SK-N-SH treated with all-trans-retinoic acid at 6 μM for 48 hours (cell line): ENCODE measurements around the gene MYO9A.
"Not testable (repeated sequence)": the region's sequence is repeated elsewhere in the genome, so short reads cannot be mapped to it uniquely, and the experiment has no call there.

ENCODE experiments used
- ATAC-seq: fragments of 200-7000 bp; cut with Tn5 transposase; 3 replicates; pipeline ENCODE4 v1.9.1; 2020; ENCODE audit warnings: mild to moderate bottlenecking, moderate library complexity
- ARNTL ChIP-seq: fragments of 450-650 bp; formaldehyde crosslinking; IDR thresholded peaks from 2 replicates; pipeline ENCODE4 v1.5.0; 2020; ENCODE audit warnings: low read depth, mild to moderate bottlenecking, moderate library complexity, borderline replicate concordance
- BACH2 ChIP-seq: fragments of 250-450 bp; sonication (Bioruptor Pico); IDR thresholded peaks from 2 replicates; pipeline ENCODE4 v1.9.0; 2021; ENCODE audit warnings: mild to moderate bottlenecking, borderline replicate concordance
- CSDC2 ChIP-seq: fragments of 250-450 bp; sonication (Bioruptor Pico); IDR thresholded peaks from 2 replicates; pipeline ENCODE4 v1.5.0; 2020; ENCODE audit warnings: mild to moderate bottlenecking, moderate library complexity
- CSRNP3 ChIP-seq: fragments of 250-450 bp; sonication (Bioruptor Pico); IDR thresholded peaks from 2 replicates; pipeline ENCODE4 v1.5.1; 2021; ENCODE audit warnings: mild to moderate bottlenecking, moderate library complexity
- ESRRG ChIP-seq: fragments of 250-450 bp; sonication (Bioruptor Pico); IDR thresholded peaks from 2 replicates; pipeline ENCODE4 v1.6.1; 2021; ENCODE audit warnings: mild to moderate bottlenecking
- GLIS3 ChIP-seq: fragments of 250-450 bp; sonication (Bioruptor Pico); IDR thresholded peaks from 2 replicates; pipeline ENCODE4 v1.5.0; 2020; ENCODE audit warnings: mild to moderate bottlenecking, moderate library complexity
- ISL1 ChIP-seq: fragments of 250-450 bp; sonication (Bioruptor Pico); IDR thresholded peaks from 2 replicates; pipeline ENCODE4 v2.1.2; 2022; ENCODE audit warnings: mild to moderate bottlenecking, moderate library complexity
- PATZ1 ChIP-seq: fragments of 250-450 bp; sonication (Bioruptor Pico); IDR thresholded peaks from 2 replicates; pipeline ENCODE4 v1.8.0; 2020; ENCODE audit warnings: mild to moderate bottlenecking, moderate library complexity, borderline replicate concordance
- PPARA ChIP-seq: fragments of 250-450 bp; sonication (Bioruptor Pico); IDR thresholded peaks from 2 replicates; pipeline ENCODE4 v1.5.0; 2020; ENCODE audit warnings: mild to moderate bottlenecking, borderline replicate concordance
- RARB ChIP-seq: fragments of 250-450 bp; sonication (Bioruptor Pico); IDR thresholded peaks from 2 replicates; pipeline ENCODE4 v1.8.0; 2021; ENCODE audit warnings: mild to moderate bottlenecking, moderate library complexity
- SNAI2 ChIP-seq: fragments of 250-450 bp; sonication (Bioruptor Pico); IDR thresholded peaks from 2 replicates; pipeline ENCODE4 v1.5.0; 2020; ENCODE audit warnings: mild to moderate bottlenecking, moderate library complexity
- TCF4 ChIP-seq: fragments of 250-450 bp; sonication (Bioruptor Pico); IDR thresholded peaks from 2 replicates; pipeline ENCODE4 v1.8.0; 2021; ENCODE audit warnings: mild to moderate bottlenecking, moderate library complexity, borderline replicate concordance
- TOX ChIP-seq: fragments of 250-450 bp; sonication (Bioruptor Pico); IDR thresholded peaks from 2 replicates; pipeline ENCODE4 v1.8.0; 2021; ENCODE audit warnings: mild to moderate bottlenecking, moderate library complexity, borderline replicate concordance
- ZC3H10 ChIP-seq: fragments of 250-450 bp; sonication (Bioruptor Pico); IDR thresholded peaks from 2 replicates; pipeline ENCODE4 v1.5.1; 2021; ENCODE audit warnings: mild to moderate bottlenecking, moderate library complexity
- ZFP3 ChIP-seq: fragments of 250-450 bp; sonication (Bioruptor Pico); IDR thresholded peaks from 2 replicates; pipeline ENCODE4 v1.5.0; 2020; ENCODE audit warnings: mild to moderate bottlenecking, moderate library complexity
- ZFP30 ChIP-seq: fragments of 450-650 bp; formaldehyde crosslinking; IDR thresholded peaks from 2 replicates; pipeline ENCODE4 v1.5.0; 2022; ENCODE audit warnings: mild to moderate bottlenecking, moderate library complexity
- ZNF565 ChIP-seq: fragments of 450-650 bp; formaldehyde crosslinking; conservative IDR thresholded peaks from 2 replicates; pipeline ENCODE4 v1.5.0; 2020; ENCODE audit warnings: low read depth, mild to moderate bottlenecking, moderate library complexity
- ZNF70 ChIP-seq: fragments of 450-650 bp; formaldehyde crosslinking; IDR thresholded peaks from 2 replicates; pipeline ENCODE4 v1.5.0; 2020; ENCODE audit warnings: mild to moderate bottlenecking, moderate library complexity
- ZNF8 ChIP-seq: fragments of 450-650 bp; formaldehyde crosslinking; IDR thresholded peaks from 2 replicates; pipeline ENCODE4 v1.5.0; 2020; ENCODE audit warnings: mild to moderate bottlenecking, moderate library complexity
- TF ChIP-seq, protein P1 (sequence below): fragments of 250-450 bp; sonication (Bioruptor Pico); IDR thresholded peaks from 2 replicates; pipeline ENCODE4 v1.5.1; 2020; ENCODE audit warnings: low read depth, mild to moderate bottlenecking, moderate library complexity
- TF ChIP-seq, protein P2 (sequence below): fragments of 250-450 bp; sonication (Bioruptor Pico); IDR thresholded peaks from 2 replicates; pipeline ENCODE4 v1.5.0; 2020; ENCODE audit warnings: mild to moderate bottlenecking, moderate library complexity

MYO9A gene

GRCh38 chr15:72106068-72106467 lies 11.9 kb downstream of the MYO9A start:
- TF ChIP-seq ZC3H10 (CRISPR knock-in tag) (no peak), BACH2 (no peak), SNAI2 (CRISPR knock-in tag) (no peak), RARB (no peak), ZNF70 (CRISPR knock-in tag) (no peak), ZFP30 (CRISPR knock-in tag) (no peak), ZFP3 (CRISPR knock-in tag) (no peak), TCF4 (CRISPR knock-in tag) (no peak), PATZ1 (CRISPR knock-in tag) (no peak), ISL1 (CRISPR knock-in tag) (no peak), ARNTL (CRISPR knock-in tag) (no peak), PPARA (CRISPR knock-in tag) (no peak), ZNF565 (CRISPR knock-in tag) (no peak), CSDC2 (CRISPR knock-in tag) (no peak), ESRRG (CRISPR knock-in tag) (no peak), ZNF8 (CRISPR knock-in tag) (no peak), TOX (CRISPR knock-in tag) (no peak), GLIS3 (CRISPR knock-in tag) (no peak)
- TF ChIP-seq, protein P1, sequence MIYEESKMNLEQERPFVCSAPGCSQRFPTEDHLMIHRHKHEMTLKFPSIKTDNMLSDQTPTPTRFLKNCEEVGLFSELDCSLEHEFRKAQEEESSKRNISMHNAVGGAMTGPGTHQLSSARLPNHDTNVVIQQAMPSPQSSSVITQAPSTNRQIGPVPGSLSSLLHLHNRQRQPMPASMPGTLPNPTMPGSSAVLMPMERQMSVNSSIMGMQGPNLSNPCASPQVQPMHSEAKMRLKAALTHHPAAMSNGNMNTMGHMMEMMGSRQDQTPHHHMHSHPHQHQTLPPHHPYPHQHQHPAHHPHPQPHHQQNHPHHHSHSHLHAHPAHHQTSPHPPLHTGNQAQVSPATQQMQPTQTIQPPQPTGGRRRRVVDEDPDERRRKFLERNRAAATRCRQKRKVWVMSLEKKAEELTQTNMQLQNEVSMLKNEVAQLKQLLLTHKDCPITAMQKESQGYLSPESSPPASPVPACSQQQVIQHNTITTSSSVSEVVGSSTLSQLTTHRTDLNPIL (CRISPR knock-in tag) = no peak
- no peak for ATAC-seq

DNA sequence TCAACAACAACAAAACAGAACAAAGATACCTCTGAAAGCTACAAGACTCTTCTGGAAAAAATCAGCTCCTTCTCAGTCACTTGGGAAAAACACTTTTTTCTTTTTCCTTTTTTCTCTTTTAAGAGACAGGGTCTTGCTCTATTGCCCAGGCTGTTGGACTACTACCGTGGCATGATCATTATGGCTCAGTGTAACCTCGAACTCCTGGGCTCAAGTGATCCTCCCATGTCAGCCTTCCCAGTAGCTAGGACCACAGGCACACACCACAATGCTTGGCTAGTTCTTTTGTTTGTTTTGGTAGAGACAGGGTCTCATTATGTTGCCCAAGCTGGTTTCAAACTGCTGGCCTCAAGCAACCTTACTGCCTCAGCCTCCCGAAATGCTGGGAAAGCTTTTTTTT lies 12.8 kb downstream of the MYO9A start:
- ATAC-seq = no peak
- TF ChIP-seq, protein P1 (CRISPR knock-in tag) = no peak
- TF ChIP-seq TOX (CRISPR knock-in tag) = no peak
- no peak for TF ChIP-seq ZFP3 (CRISPR knock-in tag)
- TF ChIP-seq ZNF8 (CRISPR knock-in tag) = no peak
- TF ChIP-seq PATZ1 (CRISPR knock-in tag) = no peak
- no peak for TF ChIP-seq RARB
- TF ChIP-seq, protein P2, sequence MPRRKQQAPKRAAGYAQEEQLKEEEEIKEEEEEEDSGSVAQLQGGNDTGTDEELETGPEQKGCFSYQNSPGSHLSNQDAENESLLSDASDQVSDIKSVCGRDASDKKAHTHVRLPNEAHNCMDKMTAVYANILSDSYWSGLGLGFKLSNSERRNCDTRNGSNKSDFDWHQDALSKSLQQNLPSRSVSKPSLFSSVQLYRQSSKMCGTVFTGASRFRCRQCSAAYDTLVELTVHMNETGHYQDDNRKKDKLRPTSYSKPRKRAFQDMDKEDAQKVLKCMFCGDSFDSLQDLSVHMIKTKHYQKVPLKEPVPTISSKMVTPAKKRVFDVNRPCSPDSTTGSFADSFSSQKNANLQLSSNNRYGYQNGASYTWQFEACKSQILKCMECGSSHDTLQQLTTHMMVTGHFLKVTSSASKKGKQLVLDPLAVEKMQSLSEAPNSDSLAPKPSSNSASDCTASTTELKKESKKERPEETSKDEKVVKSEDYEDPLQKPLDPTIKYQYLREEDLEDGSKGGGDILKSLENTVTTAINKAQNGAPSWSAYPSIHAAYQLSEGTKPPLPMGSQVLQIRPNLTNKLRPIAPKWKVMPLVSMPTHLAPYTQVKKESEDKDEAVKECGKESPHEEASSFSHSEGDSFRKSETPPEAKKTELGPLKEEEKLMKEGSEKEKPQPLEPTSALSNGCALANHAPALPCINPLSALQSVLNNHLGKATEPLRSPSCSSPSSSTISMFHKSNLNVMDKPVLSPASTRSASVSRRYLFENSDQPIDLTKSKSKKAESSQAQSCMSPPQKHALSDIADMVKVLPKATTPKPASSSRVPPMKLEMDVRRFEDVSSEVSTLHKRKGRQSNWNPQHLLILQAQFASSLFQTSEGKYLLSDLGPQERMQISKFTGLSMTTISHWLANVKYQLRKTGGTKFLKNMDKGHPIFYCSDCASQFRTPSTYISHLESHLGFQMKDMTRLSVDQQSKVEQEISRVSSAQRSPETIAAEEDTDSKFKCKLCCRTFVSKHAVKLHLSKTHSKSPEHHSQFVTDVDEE (CRISPR knock-in tag) = no peak
- TF ChIP-seq ISL1 (CRISPR knock-in tag) = no peak
- TF ChIP-seq, all 23 proteins: peak for 0

DNA sequence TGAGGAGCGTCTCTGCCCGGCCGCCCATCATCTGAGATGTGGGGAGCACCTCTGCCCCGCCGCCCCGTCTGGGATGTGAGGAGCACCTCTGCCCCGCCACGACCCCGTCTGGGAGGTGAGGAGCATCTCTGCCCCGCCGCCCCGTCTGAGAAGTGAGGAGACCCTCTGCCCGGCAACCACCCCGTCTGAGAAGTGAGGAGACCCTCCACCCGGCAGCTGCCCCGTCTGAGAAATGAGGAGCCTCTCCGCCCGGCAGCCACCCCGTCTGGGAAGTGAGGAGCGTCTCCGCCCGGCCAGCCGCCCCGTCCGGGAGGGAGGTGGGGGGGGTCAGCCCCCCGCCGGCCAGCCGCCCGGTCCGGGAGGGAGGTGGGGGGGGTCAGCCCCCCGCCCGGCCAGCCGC lies 17.4 kb downstream of the MYO9A start:
- ATAC-seq = not testable (repeated sequence)

GRCh38 chr15:72099155-72099554 lies 18.8 kb downstream of the MYO9A start:
- TF ChIP-seq PATZ1 (CRISPR knock-in tag) = no peak
- TF ChIP-seq ZNF565 (CRISPR knock-in tag) = no peak
- TF ChIP-seq ARNTL (CRISPR knock-in tag) = no peak
- TF ChIP-seq CSRNP3 (CRISPR knock-in tag) = no peak
- TF ChIP-seq ESRRG (CRISPR knock-in tag) = no peak
- TF ChIP-seq GLIS3 (CRISPR knock-in tag) = no peak
- TF ChIP-seq ISL1 (CRISPR knock-in tag) = no peak
- no peak for ATAC-seq
